Stimulated activated naive CD8-positive, alpha-beta T cell treated with anti-CD3 and anti-CD28 coated beads, Interleukin-15, amount 100 ng/mL, for 72 hours (primary cell): ENCODE data around the gene ARHGAP15.

Source experiments
- ATAC-seq: fragments of 150-1000 bp; cut with Tn5 transposase; 2 replicates; pipeline ENCODE4 v1.10.0; 2021; ENCODE audit warnings: mild to moderate bottlenecking, moderate library complexity
- DNase-seq, 2 donors: peaks; one replicate each; pipeline ENCODE4 v3.0.0; 2021 to 2022
- H3K27ac Mint-ChIP-seq, 2 donors: one replicate each; pipeline ENCODE4 v1.8.0; 2022; ENCODE audit warnings: mild to moderate bottlenecking in 2 of 2, mixed read lengths in 2 of 2, moderate library complexity in 2 of 2
- H3K27me3 Mint-ChIP-seq: one replicate; pipeline ENCODE4 v1.8.0; 2022; ENCODE audit warnings: mixed read lengths
- H3K4me1 Mint-ChIP-seq: one replicate; pipeline ENCODE4 v1.8.0; 2022; ENCODE audit warnings: mild to moderate bottlenecking, mixed read lengths
- H3K4me3 Mint-ChIP-seq, 2 donors: one replicate each; pipeline ENCODE4 v1.8.0; 2022; ENCODE audit warnings: mild to moderate bottlenecking in 2 of 2, mixed read lengths in 2 of 2, moderate library complexity in 1 of 2
- H3K9me3 Mint-ChIP-seq, 2 donors: one replicate each; pipeline ENCODE4 v1.8.0; 2022; ENCODE audit warnings: mixed read lengths in 2 of 2

The ARHGAP15 gene

DNA sequence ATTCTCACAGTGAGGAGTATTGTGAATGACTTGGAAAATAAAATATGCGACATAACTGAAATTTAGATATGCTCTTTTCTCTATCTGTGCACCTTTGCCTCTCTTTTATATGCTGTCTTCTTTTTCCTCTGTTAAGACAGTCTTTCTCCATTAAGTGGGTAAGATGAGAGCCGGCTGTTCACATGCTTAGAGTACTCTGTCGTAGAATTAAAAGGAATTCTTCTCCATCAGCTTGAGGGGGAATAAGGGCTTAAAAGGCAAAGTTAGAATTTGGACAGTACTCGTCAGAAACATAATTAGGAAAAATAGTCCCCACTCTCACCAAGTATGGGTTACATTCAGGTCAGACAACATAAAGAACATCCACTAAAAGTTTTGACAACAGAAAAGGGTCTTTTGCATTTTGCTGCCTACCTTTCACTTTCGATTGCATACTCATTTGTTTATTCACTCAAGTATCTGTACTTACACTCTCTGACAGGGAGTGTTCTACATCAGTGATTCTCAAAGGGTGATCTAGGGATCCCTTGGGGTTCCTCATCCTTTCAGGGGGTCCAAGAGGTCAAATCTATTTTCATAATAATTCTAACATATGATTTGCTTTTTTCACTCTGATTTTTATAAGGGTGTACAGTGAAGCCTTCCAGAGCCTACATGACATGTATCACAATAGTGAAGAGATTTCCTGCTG, 48.0 kb downstream of the ARHGAP15 start:
- Mint-ChIP-seq H3K4me3 (peak overlapping the region; percentile 36 to 72), H3K9me3 (no peaks in the 10 kb centered on the region), H3K27me3 (no peaks in the 10 kb centered on the region), H3K4me1 (peaks cover 47% of the 10 kb centered on the region), H3K27ac (peak overlapping the region in 1 of 2 donors; percentile 50)
- DNase-seq: no peak
- peak; percentile 47 for ATAC-seq

DNA sequence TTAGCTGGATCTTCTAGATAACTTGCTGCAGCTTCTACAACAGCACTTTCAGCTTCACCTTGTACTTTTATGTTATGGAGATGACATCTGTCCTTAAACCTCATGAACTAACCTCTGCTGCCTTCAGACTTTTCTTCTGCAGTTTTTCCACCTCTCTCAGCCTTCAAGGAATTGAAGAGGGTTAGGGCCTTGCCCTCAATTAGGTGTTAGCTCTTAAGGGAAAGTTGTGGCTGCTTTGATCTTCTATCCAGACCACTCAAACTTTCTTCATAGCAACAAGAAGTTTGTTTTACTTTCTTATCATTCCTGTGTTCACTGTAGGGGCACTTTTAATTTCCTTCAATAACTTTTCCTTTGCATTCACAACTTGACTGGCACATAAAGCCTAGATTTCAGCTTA, 52.3 kb downstream of the ARHGAP15 start:
- H3K4me1 Mint-ChIP-seq: peaks cover 45% of the 10 kb centered on the region

DNA sequence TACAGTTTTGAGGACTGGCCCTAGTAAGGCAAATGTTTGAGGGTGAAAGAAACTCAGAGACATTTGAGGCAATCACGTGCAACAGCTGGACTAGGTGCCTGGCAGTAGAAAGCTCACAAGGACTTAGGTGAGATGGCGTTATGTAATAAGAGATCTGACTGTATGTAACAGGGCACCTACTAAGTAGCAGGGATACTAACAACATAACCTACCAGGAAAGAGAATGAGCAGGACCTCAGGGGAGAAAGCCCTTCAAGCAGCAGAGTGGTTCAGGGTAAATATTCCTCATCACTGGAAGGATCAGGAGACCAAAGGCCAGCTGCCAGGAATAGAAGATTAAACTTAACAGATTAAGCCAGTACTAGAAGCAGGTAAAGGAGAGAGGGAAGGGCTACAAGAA, 53.4 kb downstream of the ARHGAP15 start:
- no peak overlapping the region for H3K27ac Mint-ChIP-seq
- no peaks in the 10 kb centered on the region for H3K9me3 Mint-ChIP-seq
- H3K27me3 Mint-ChIP-seq: no peaks in the 10 kb centered on the region
- peaks cover 45% of the 10 kb centered on the region for H3K4me1 Mint-ChIP-seq
- no peak for DNase-seq
- no peak overlapping the region for H3K4me3 Mint-ChIP-seq
- no peak for ATAC-seq

More for the DNA sequence above, 52.3 kb downstream of the ARHGAP15 start:
- no peaks in the 10 kb centered on the region for H3K9me3 Mint-ChIP-seq
- no peak overlapping the region for H3K4me3 Mint-ChIP-seq
- no peaks in the 10 kb centered on the region for H3K27me3 Mint-ChIP-seq
- H3K27ac Mint-ChIP-seq: no peak overlapping the region
- ATAC-seq (no peak), DNase-seq (no peak)

DNA sequence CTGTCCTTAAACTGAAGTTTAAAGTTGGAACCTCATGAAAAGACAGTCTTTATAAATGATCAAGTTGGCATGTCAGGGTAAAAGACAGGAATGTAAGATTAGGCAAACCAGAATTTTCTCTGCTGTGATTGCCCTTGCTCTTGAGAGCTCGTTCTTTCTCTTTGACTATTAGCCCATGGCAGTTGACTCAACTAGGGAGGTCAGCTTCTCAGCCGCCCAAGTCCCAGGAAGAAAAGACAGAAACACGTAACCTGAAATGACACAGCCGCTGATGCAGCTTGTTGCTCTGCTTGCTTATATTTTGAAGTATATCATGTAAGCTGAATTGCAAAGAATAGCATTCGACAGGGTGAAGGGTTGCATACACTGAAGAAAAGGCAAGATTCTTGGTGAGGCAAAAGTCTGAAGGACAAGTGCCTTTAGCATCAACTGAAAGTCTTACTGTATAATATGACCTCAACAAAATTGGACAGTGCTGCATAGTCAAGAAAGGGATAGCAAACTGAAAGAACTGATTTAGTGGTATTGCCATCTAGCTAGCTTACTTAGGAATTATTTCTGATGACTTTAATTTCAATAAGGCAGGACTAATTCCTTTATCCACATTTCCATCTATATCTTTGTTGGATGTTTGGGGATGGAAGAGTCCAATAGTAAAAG, 54.7 kb downstream of the ARHGAP15 start:
- Mint-ChIP-seq H3K4me1 (peaks cover 45% of the 10 kb centered on the region), H3K4me3 (no peak overlapping the region), H3K27ac (no peak overlapping the region), H3K9me3 (no peaks in the 10 kb centered on the region), H3K27me3 (no peaks in the 10 kb centered on the region)
- DNase-seq: no peak
- no peak for ATAC-seq

DNA sequence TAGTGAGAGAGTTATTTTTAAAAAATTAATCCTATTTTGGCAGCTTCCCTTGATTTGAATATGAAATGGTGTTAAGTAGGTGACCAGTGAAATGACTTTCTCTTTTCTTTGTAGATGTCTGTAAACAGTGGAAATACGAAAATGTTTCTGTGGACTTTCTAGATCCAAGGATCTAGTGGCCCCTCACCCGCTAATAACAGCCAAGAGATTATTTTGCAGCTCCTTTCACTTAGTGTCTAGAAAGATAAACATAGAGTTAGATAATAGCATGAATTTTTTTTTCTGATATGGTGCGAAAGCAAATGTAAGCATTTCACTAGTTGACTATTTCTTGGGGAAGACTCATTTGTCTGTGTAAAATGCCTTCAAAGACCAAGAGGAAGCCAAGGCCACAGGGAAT, 57.7 kb downstream of the ARHGAP15 start:
- DNase-seq (no peak), ATAC-seq (no peak)
- Mint-ChIP-seq H3K4me1 (peaks cover 44% of the 10 kb centered on the region), H3K27ac (no peak overlapping the region), H3K9me3 (no peaks in the 10 kb centered on the region), H3K27me3 (no peaks in the 10 kb centered on the region), H3K4me3 (no peak overlapping the region)

DNA sequence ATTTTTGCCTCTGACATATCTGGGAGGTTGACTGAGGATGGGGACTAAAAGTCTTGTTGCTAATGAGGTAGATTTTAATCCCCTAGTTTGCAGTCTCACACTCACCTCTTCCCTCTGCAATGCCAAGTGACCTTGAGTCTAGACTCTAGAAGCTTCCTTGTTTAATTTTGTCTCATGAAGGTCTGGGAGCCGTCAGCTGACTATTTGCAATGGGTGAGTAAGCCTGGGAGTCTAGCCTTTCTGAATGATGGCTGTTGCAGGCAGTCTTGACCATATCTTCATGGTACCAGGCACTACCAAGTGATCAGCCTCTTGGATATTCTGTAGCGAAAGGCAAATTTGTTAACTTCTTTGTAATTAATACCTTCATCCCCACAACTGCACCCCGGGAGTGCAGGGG, 61.2 kb downstream of the ARHGAP15 start:
- Mint-ChIP-seq H3K27me3 (no peaks in the 10 kb centered on the region), H3K4me1 (peaks cover 47% of the 10 kb centered on the region), H3K9me3 (no peaks in the 10 kb centered on the region), H3K27ac (no peak overlapping the region), H3K4me3 (no peak overlapping the region)
- DNase-seq: no peak
- no peak for ATAC-seq

DNA sequence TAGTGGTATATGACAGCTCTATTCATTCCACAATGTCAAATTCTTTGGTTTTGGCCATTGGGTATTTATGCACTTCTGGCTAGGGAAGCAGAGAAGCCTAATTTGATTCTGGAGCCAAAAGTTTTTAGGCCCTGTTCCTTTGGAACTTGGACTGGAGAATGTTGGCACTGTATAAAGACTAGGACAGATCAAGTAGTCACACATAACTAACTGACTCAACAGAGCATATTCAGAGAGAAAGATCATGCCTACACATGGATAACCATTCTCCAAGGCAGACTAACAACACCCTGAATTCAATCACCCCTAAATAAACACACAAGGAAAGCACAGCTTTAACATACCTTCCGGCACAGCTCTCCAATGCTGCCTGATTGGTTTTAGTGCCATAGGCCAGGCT, 62.9 kb downstream of the ARHGAP15 start:
- Mint-ChIP-seq H3K4me3 (no peak overlapping the region), H3K9me3 (no peaks in the 10 kb centered on the region), H3K27me3 (no peaks in the 10 kb centered on the region), H3K27ac (no peak overlapping the region), H3K4me1 (peaks cover 44% of the 10 kb centered on the region)
- ATAC-seq (no peak), DNase-seq (no peak)

DNA sequence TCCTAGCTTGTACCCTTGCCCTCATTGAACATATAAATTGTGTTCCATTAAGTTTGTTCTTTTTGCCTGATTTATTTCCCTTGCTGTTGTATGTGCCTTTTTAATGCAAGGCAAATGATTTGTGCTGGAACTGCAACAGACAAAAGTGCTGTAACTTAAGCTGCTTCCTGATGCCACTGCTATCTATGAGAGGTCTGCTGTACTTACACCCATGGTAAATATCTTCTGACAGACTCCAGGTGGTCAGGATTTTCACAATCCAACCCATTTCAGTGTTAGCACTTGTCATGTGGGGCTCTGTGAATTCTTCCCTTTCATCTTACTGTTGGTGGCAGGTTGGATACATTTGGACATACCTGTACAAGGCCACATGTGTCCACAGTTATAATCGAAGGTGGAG, 63.5 kb downstream of the ARHGAP15 start:
- Mint-ChIP-seq H3K27me3 (no peaks in the 10 kb centered on the region), H3K4me3 (no peak overlapping the region), H3K27ac (peak overlapping the region in 1 of 2 donors; percentile 24), H3K4me1 (peaks cover 40% of the 10 kb centered on the region), H3K9me3 (no peaks in the 10 kb centered on the region)
- ATAC-seq: no peak
- DNase-seq: no peak

DNA sequence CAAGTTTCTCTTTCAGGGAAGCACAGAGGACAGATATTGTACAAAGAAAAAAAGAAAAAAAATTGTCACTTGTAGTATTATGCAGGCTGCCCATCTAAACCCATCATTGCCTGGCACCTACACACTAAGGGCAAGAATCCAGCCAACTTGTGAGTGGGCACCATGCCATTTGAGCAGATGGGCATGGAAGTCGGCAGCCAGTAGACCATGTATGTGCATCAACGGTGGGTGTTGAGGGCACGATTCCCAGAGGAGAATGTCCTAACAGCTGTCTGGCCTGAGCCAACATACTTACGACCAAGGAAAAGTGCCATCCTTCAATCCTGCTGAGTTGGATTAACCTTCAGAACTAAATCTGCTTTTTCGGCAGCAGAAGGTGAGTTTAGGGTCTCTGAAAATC, 63.9 kb downstream of the ARHGAP15 start:
- no peaks in the 10 kb centered on the region for H3K27me3 Mint-ChIP-seq
- no peaks in the 10 kb centered on the region for H3K9me3 Mint-ChIP-seq
- ATAC-seq (no peak), DNase-seq (no peak)
- H3K4me3 Mint-ChIP-seq: no peak overlapping the region
- H3K27ac Mint-ChIP-seq: peak overlapping the region in 1 of 2 donors; percentile 24
- H3K4me1 Mint-ChIP-seq: peaks cover 40% of the 10 kb centered on the region

DNA sequence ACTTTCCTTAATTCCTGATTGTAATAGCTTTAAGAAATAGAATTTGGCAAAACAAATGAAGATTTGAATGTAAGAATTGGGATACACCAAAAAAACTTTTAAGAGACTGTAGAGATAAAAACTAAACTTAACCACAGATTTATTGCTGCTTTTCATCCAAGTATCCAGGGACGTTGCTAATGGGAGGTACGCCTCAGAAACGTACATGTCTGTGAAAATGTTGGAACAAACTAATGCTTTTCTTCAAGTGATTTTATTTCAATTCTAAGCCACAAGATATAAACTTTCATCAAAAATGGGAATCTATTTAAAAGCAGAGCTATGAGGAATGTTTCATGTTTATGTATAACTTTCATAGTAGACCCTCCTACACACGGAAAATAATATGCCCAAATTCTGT, 66.3 kb downstream of the ARHGAP15 start:
- no peak overlapping the region for H3K4me3 Mint-ChIP-seq
- peaks cover 34% of the 10 kb centered on the region for H3K4me1 Mint-ChIP-seq
- no peak overlapping the region for H3K27ac Mint-ChIP-seq
- no peaks in the 10 kb centered on the region for H3K27me3 Mint-ChIP-seq
- DNase-seq (no peak), ATAC-seq (no peak)
- no peaks in the 10 kb centered on the region for H3K9me3 Mint-ChIP-seq

DNA sequence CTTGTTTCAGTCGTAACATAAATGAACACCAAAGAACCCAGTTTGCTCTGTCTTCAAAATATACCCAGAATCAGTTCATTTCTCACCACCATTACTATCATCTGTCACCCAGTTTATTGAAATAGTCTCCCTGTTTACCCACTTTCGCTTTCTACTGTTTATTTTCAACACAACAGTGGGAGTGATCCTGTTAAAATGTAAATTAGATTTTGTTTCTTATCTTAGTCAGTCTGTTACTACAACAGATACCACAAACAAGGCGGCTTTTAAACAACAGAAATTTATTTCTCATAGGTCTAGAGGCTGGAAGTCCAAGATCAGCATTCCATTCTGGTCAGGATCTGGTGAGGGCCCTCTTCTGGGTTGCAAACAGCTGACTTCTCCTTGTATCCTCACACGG, 74.8 kb downstream of the ARHGAP15 start:
- Mint-ChIP-seq H3K4me3 (no peak overlapping the region), H3K4me1 (peaks cover 32% of the 10 kb centered on the region), H3K9me3 (peaks cover 0 to 6% of the 10 kb centered on the region in 2 donors), H3K27me3 (no peaks in the 10 kb centered on the region), H3K27ac (peak overlapping the region in 1 of 2 donors; percentile 30)
- DNase-seq (no peak), ATAC-seq (no peak)

DNA sequence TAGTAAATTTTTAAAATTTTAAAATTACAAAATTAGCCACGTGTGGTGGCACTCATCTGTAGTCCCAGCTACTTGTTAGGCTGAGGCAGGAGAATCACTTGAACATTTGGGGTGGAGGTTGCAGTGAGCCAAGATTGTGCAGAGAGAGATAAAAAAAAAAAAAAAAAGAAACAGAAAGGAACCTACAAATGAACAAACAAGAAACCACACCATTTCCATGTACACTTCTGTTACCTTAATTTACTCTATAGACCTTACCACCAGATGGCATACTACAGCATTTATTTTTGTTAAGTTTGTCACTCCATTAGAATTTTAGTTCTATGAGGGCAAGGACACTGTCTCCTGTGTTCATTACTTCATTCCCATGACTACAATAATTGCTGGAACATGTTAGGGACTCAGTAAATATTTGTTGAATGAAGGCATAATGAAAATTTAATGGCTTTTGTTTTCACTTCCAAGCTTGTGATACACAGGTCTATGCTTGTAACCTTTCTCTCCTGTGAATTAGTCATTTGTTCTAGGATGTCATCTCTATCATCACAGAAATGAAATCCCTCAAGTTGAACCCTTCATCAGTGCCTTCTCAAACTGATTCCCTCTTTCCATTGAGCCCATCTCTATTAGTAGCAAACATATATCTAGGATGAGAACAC, 76.0 kb downstream of the ARHGAP15 start:
- H3K27me3 Mint-ChIP-seq: no peaks in the 10 kb centered on the region
- DNase-seq: no peak
- H3K4me3 Mint-ChIP-seq: no peak overlapping the region
- H3K27ac Mint-ChIP-seq: peak overlapping the region in 1 of 2 donors; percentile 38
- peaks cover 41% of the 10 kb centered on the region for H3K4me1 Mint-ChIP-seq
- H3K9me3 Mint-ChIP-seq: peaks cover 6 to 8% of the 10 kb centered on the region in 2 donors
- ATAC-seq: peak; percentile 65

DNA sequence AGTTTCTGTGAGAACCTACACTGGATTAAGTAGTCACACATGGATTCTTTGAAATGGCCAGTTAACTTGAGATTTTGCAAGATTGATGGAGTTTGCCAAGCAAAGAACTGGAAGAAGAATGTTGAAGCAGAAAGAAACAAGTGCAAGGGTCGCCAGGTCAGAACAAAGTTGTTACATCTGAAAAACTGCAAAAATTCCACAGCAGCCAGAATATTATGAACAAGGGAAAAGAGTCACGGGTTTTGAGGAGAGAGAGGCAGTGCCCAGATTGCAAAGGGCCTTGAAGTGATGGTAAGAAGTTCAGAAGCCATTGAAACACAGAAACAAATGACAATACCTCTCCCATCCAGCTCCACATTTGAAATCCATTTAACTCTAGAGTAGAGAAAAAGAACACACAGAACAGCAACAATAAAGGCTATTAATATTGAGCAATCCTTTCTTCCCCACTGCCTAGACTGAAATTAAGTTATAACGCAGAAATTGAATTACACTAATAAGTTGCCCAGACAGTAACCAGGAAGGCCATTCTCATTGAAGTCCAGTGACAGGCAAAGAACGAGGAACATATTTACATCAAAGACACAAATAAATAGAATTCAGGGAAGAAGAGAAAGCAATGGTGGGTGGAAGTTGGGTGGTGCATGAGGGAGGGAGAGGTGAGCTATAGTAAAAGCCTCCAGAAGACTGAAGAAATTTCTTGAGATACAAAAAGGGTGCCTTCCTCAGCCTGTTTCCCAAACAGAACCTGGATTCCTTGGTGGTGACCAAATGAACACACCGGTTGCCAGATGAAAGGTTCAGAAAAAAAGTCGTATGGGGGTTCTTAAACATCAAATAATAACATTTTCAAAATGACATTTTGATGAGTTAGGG, 80.6 kb downstream of the ARHGAP15 start:
- H3K4me3 Mint-ChIP-seq: no peak overlapping the region
- peaks cover 21% of the 10 kb centered on the region for H3K4me1 Mint-ChIP-seq
- no peak overlapping the region for H3K27ac Mint-ChIP-seq
- peaks cover 0 to 8% of the 10 kb centered on the region in 2 donors for H3K9me3 Mint-ChIP-seq
- H3K27me3 Mint-ChIP-seq: no peaks in the 10 kb centered on the region
- ATAC-seq (no peak), DNase-seq (no peak)

DNA sequence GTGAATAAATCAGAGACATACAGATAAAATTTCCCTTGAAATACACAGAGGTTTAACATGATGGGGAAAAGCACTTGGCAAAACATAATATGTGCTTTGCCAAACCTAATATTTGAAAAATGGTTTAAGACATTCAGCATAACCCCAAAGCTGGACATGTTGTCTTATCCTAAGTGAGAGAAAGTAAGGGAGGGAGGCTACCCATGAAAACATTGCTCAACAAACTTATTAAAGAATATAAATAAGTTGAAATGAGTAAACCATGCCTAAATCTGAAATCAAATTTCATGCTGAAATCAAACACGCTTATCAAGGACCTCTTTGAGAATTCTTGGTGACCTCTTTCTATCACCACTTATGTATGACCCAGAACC, 81.2 kb downstream of the ARHGAP15 start:
- H3K4me1 Mint-ChIP-seq: peaks cover 19% of the 10 kb centered on the region
- H3K27ac Mint-ChIP-seq: no peak overlapping the region
- no peak overlapping the region for H3K4me3 Mint-ChIP-seq
- DNase-seq (no peak), ATAC-seq (no peak)
- no peaks in the 10 kb centered on the region for H3K27me3 Mint-ChIP-seq
- H3K9me3 Mint-ChIP-seq: peaks cover 0 to 8% of the 10 kb centered on the region in 2 donors

DNA sequence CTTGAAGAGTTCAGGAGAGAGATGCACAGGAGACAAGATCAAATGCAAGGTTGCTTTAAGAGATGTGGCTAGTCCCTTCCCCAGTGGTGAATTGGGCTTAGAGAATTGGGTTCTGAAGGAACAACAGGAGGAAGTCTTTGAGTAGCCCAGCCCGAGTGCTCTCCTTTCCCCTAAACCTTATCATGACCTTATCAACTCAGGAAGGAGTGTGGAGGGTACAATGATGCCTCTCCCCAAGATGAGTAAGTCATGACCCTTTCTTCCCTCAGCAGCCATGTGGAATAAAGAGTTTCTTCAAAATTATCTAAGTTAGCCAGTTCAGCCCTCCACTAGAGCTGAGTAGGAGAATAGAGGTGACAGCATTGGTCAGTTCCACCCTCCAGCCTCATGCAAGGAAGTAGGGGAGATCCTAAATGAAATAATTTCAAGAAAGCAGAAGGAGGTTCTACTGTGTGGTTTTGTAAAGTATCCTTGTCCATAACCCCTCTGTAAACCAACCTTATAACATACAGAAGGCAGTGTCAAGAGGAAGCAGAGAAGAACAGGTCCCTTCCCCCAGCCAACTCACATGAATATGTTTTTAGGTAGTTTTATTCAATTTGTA, 88.4 kb downstream of the ARHGAP15 start:
- Mint-ChIP-seq H3K27me3 (no peaks in the 10 kb centered on the region), H3K9me3 (no peaks in the 10 kb centered on the region), H3K4me3 (no peak overlapping the region), H3K4me1 (peaks cover 37% of the 10 kb centered on the region), H3K27ac (no peak overlapping the region)
- no peak for ATAC-seq
- no peak for DNase-seq
